Measurements from ENCODE around the gene PRPH2. TPM values are rescaled to one million over a fixed set of nuclear protein-coding genes. Genes with fewer than 3 reads are reported as not detected.

The PRPH2 gene
- total and polyA plus RNA-seq, 10 of the 15 experiments (the other 5 are each of a cell fraction or from before 2014, with no cell fraction given): 0.08 TPM; not detected in 9

GRCh38 chr6:42704937-42705374 is 17.4 kb downstream of the PRPH2 start (continued):
- no peak for TF ChIP-seq CUX1 (IDR thresholded peaks at IDR 0.05; ENCODE audit: insufficient replicate concordance, low read depth, low read length)
- no peak for TF ChIP-seq NR2C1 (IDR thresholded peaks at IDR 0.05)
- no peak for TF ChIP-seq USF2 (IDR thresholded peaks at IDR 0.05; ENCODE audit: borderline replicate concordance, low read depth, low read length)
- no peak for TF ChIP-seq LARP7 (IDR thresholded peaks at IDR 0.05)

- no peaks in the 10 kb centered on the region for H3K79me2 ChIP-seq (ENCODE audit: control insufficient read depth, insufficient read depth, low read length)
- H3K9ac ChIP-seq (ENCODE audit: control insufficient read depth, insufficient read depth, low read length): no peak overlapping the region
- no peaks in the 10 kb centered on the region for H4K20me1 ChIP-seq (ENCODE audit: control insufficient read depth, insufficient read depth)
- ChIA-PET SMC1A (ENCODE audit: uncharacterized antibody, unreplicated experiment) (interaction anchor here (1.2 kb wide), 1 partner anchor 12 kb away, joined by 3 read pairs; no protein-coding TSS in a partner anchor), CTCF (interaction anchor here (0.6 kb wide), 1 partner anchor 10 kb away, joined by 3 read pairs; no protein-coding TSS in a partner anchor), RAD21 (ENCODE audit: unreplicated experiment) (no interaction called here), POLR2A (interaction anchor here (1.0 kb wide), 1 partner anchor 14 kb away, joined by 3 read pairs; no protein-coding TSS in a partner anchor)
- no peak overlapping the region for H2AFZ ChIP-seq (ENCODE audit: control insufficient read depth, low read depth, low read length)
- H3K4me3 ChIP-seq: no peak overlapping the region
- no peak overlapping the region for H3K27ac ChIP-seq (ENCODE audit: control insufficient read depth, insufficient read depth)
- TF ChIP-seq CEBPB (IDR thresholded peaks at IDR 0.05; ENCODE audit: borderline replicate concordance in 1 of 2, low read depth in 2 of 2, low read length in 2 of 2) (no peak), BACH1 (IDR thresholded peaks at IDR 0.05; ENCODE audit: borderline replicate concordance) (no peak), CREB1 (IDR thresholded peaks at IDR 0.05; ENCODE audit: low read depth) (no peak), BCLAF1 (IDR thresholded peaks at IDR 0.05) (no peak), E2F4 (IDR thresholded peaks at IDR 0.05; ENCODE audit: low read depth, low read length) (no peak), BRCA1 (IDR thresholded peaks at IDR 0.05; ENCODE audit: low read depth, low read length) (no peak)
- no peaks in the 10 kb centered on the region for H3K27me3 ChIP-seq (replicated peaks in 1 of 2; ENCODE audit: control insufficient read depth in 2 of 2, insufficient read depth in 2 of 2, low read length in 1 of 2)
- no peaks in the 10 kb centered on the region for H3K36me3 ChIP-seq (ENCODE audit: control insufficient read depth in 2 of 2, insufficient read depth in 2 of 2, low read length in 1 of 2)
- in situ Hi-C loops (cut with MboI): no loop called here
- no TSS peak for BruUV-seq (replicated peaks)
- H3K4me1 ChIP-seq (ENCODE audit: control insufficient read depth, insufficient read depth, low read length): no peaks in the 10 kb centered on the region
- no peak overlapping the region for H3K4me2 ChIP-seq (ENCODE audit: control insufficient read depth, insufficient read depth)
- no peak for ATAC-seq
- no peak for FAIRE-seq
- 62% methylated on average over 24 of the region's 24 CpGs for WGBS (ENCODE audit: insufficient coverage, insufficient replicate concordance, low lambda C conversion rate, missing lambda C conversion rate)
- intact Hi-C loops (cut with micrococcal nuclease; ENCODE audit: unreplicated experiment): no loop called here
- no peak for DNase-seq (ENCODE audit: low read depth, low spot score)
- no peaks in the 10 kb centered on the region for H3K9me3 ChIP-seq (replicated peaks; ENCODE audit: control insufficient read depth, insufficient read depth, low read length)
Observed at GRCh38 chr6:42704251-42704936, 18.0 kb downstream of the PRPH2 start.

All from GM12878 (cell line).